OCI-LY3 (cell line): Measurements from ENCODE around the gene TMC2.

ENCODE experiments used
- H2AFZ ChIP-seq: fragments of 200-600, 300-600 bp; shearing (Covaris generic); 2 replicates; pipeline ENCODE4 v1.6.0; 2014; ENCODE audit warnings: antibody characterized with exemption, low read depth, low read length
- H3K27ac ChIP-seq: fragments of 200-600, 300-600 bp; sonication (generic); 2 replicates; pipeline ENCODE4 v1.5.1; 2014; ENCODE audit warnings: mild to moderate bottlenecking, low read length, moderate library complexity, mixed read lengths
- H3K27me3 ChIP-seq: fragments of 200-600, 300-600 bp; sonication (generic); 2 replicates; pipeline ENCODE4 v1.6.1; 2014; ENCODE audit warnings: low read depth, low read length, mixed read lengths
- H3K36me3 ChIP-seq: fragments of 200-600, 300-600 bp; sonication (generic); replicated peaks from 2 replicates; pipeline ENCODE3; 2014; ENCODE audit warnings: low read depth, low read length, mixed read lengths
- H3K4me1 ChIP-seq: fragments of 300-600, 200-600 bp; sonication (generic); 2 replicates; pipeline ENCODE4 v1.6.1; 2014; ENCODE audit warnings: low read length, mixed read lengths
- H3K4me2 ChIP-seq: fragments of 200-600, 300-600 bp; sonication (generic); 2 replicates; pipeline ENCODE4 v1.6.1; 2014; ENCODE audit warnings: low read length, mixed read lengths
- H3K4me3 ChIP-seq: fragments of 300-600, 200-600 bp; sonication (generic); 2 replicates; pipeline ENCODE4 v1.5.1; 2014; ENCODE audit warnings: antibody characterized with exemption, mild to moderate bottlenecking, low read length, moderate library complexity
- H3K79me2 ChIP-seq: fragments of 300-600, 200-600 bp; shearing (Covaris generic); 2 replicates; pipeline ENCODE4 v1.6.1; 2014; ENCODE audit warnings: mild to moderate bottlenecking, low read length, mixed read lengths
- H3K9ac ChIP-seq: fragments of 300-600, 200-600 bp; shearing (Covaris generic); 2 replicates; pipeline ENCODE4 v1.6.0; 2014; ENCODE audit warnings: mild to moderate bottlenecking, low read length, moderate library complexity
- H3K9me3 ChIP-seq: fragments of 200-600, 300-600 bp; shearing (Covaris generic); 2 replicates; pipeline ENCODE4 v1.6.1; 2014; ENCODE audit warnings: low read length, mixed read lengths; ENCODE audit not compliant: insufficient read depth
- H4K20me1 ChIP-seq: fragments of 200-600, 300-600 bp; sonication (generic); 2 replicates; pipeline ENCODE4 v1.6.1; 2016; ENCODE audit warnings: low read length, mixed read lengths; ENCODE audit not compliant: insufficient read depth
- CTCF ChIP-seq: fragments of 200-600, 300-600 bp; sonication (generic); IDR thresholded peaks from 2 replicates; pipeline ENCODE4 v1.5.1; 2014; ENCODE audit warnings: antibody characterized with exemption, low read length, low read depth
- EZH2phosphoT487 ChIP-seq: fragments of 200-600 bp; shearing (Covaris generic); IDR thresholded peaks from 2 replicates; pipeline ENCODE4 v1.6.1; 2018; ENCODE audit warnings: antibody characterized with exemption, mixed run types, low read depth

Gene TMC2

GRCh38 chr20:2657674-2658073 lies 121.3 kb downstream of the TMC2 start:
- Histone ChIP-seq H2AFZ (no peak overlapping the region), H3K27me3 (no peaks in the 10 kb centered on the region), H3K4me3 (no peak overlapping the region), H3K36me3 (peaks cover 80% of the 10 kb centered on the region), H3K9me3 (no peaks in the 10 kb centered on the region), H4K20me1 (peaks cover 64% of the 10 kb centered on the region), H3K4me2 (no peak overlapping the region), H3K9ac (no peak overlapping the region), H3K79me2 (peaks cover 47% of the 10 kb centered on the region), H3K27ac (no peak overlapping the region), H3K4me1 (peaks cover 11% of the 10 kb centered on the region)
- TF ChIP-seq CTCF (no peak), EZH2phosphoT487 (no peak)

GRCh38 chr20:2658414-2659354 lies 122.3 kb downstream of the TMC2 start:
- H3K9ac ChIP-seq: no peak overlapping the region
- H3K27me3 ChIP-seq: no peaks in the 10 kb centered on the region
- TF ChIP-seq EZH2phosphoT487 (no peak), CTCF (no peak)
- no peak overlapping the region for H3K4me2 ChIP-seq
- peaks cover 73% of the 10 kb centered on the region for H3K36me3 ChIP-seq
- H3K27ac ChIP-seq: no peak overlapping the region
- H4K20me1 ChIP-seq: peaks cover 57% of the 10 kb centered on the region
- H3K79me2 ChIP-seq: peaks cover 47% of the 10 kb centered on the region
- no peaks in the 10 kb centered on the region for H3K9me3 ChIP-seq
- H2AFZ ChIP-seq: no peak overlapping the region
- peaks cover 18% of the 10 kb centered on the region for H3K4me1 ChIP-seq
- no peak overlapping the region for H3K4me3 ChIP-seq

GRCh38 chr20:2659547-2659946 lies 123.2 kb downstream of the TMC2 start:
- no peak overlapping the region for H3K27ac ChIP-seq
- H3K79me2 ChIP-seq: peaks cover 46% of the 10 kb centered on the region
- H3K4me1 ChIP-seq: peaks cover 11% of the 10 kb centered on the region
- H3K27me3 ChIP-seq: no peaks in the 10 kb centered on the region
- no peak overlapping the region for H3K4me2 ChIP-seq
- no peak overlapping the region for H3K9ac ChIP-seq
- peaks cover 64% of the 10 kb centered on the region for H3K36me3 ChIP-seq
- peaks cover 49% of the 10 kb centered on the region for H4K20me1 ChIP-seq
- H2AFZ ChIP-seq: no peak overlapping the region
- TF ChIP-seq CTCF: no peak
- TF ChIP-seq EZH2phosphoT487: no peak
- no peak overlapping the region for H3K4me3 ChIP-seq
- H3K9me3 ChIP-seq: no peaks in the 10 kb centered on the region

- H3K4me3 ChIP-seq: peak overlapping the region; percentile 89
These were observed 127.1 kb downstream of the TMC2 start for GRCh38 chr20:2663364-2663886.

More at GRCh38 chr20:2663364-2663886, 127.1 kb downstream of the TMC2 start:
- TF ChIP-seq EZH2phosphoT487 (no peak), CTCF (no peak)
- no peaks in the 10 kb centered on the region for H3K27me3 ChIP-seq
- H3K36me3 ChIP-seq: peaks cover 28% of the 10 kb centered on the region
- H3K4me1 ChIP-seq: peaks cover 11% of the 10 kb centered on the region
- peak overlapping the region; percentile 84 for H3K9ac ChIP-seq
- no peaks in the 10 kb centered on the region for H3K9me3 ChIP-seq
- no peak overlapping the region; the same call in 1 of the 2 replicates for H2AFZ ChIP-seq
- H3K79me2 ChIP-seq: peaks cover 18% of the 10 kb centered on the region
- H3K4me2 ChIP-seq: peak overlapping the region; percentile 88
- H3K27ac ChIP-seq: 0 out of 2 replicates have a peak overlapping the region, but pooled peaks have one; percentile 18
- 0 out of 2 replicates have a peak, but pooled peaks cover 10% of the 10 kb centered on the region for H4K20me1 ChIP-seq
